Activated T-cell treated with anti-CD3 and anti-CD28 coated beads, Interleukin-2, amount 50 U/mL, for 4 hours (primary cell): ENCODE results near the gene ALMS1. TPM values are rescaled to one million over a fixed set of nuclear protein-coding genes. Genes with fewer than 3 reads are reported as not detected.
"Not testable (repeated sequence)": the region's sequence is repeated elsewhere in the genome, so short reads cannot be mapped to it uniquely, and the experiment has no call there.

Source experiments
- ATAC-seq, 2 donors: fragments of 200-7000 bp; cut with Tn5 transposase; one replicate each; pipeline ENCODE4 v1.10.0; 2021
- DNase-seq: peaks from one replicate; pipeline ENCODE4 v3.0.0-alpha.2; 2020
- H3K27me3 Mint-ChIP-seq: one replicate; pipeline ENCODE4 v1.8.0; 2021; ENCODE audit warnings: low read depth, mixed read lengths
- H3K36me3 Mint-ChIP-seq: one replicate; pipeline ENCODE4 v1.8.0; 2022; ENCODE audit warnings: mixed read lengths; ENCODE audit not compliant: insufficient read depth
- H3K4me1 Mint-ChIP-seq: one replicate; pipeline ENCODE4 v1.8.0; 2021; ENCODE audit warnings: low read depth, mixed read lengths
- H3K4me3 Mint-ChIP-seq: one replicate; pipeline ENCODE4 v1.8.0; 2021; ENCODE audit warnings: mild to moderate bottlenecking, moderate library complexity, mixed read lengths
- H3K9me3 Mint-ChIP-seq: one replicate; pipeline ENCODE4 v1.8.0; 2021; ENCODE audit warnings: mixed read lengths
- total RNA-seq, 3 donors: library from RNA; stranded (reverse); gene quantifications; one replicate each; pipeline ENCODE4 v1.2.1, GENCODE V29; 2021

ALMS1 gene
- total RNA-seq, 3 donors from 2014 or later, result 11.0 to 21.3 (median 14.6) TPM

GRCh38 chr2:73510470-73510869 lies 124.8 kb downstream of the ALMS1 start:
- H3K27me3 Mint-ChIP-seq, H3K4me1 Mint-ChIP-seq, H3K4me3 Mint-ChIP-seq, ATAC-seq, DNase-seq: not testable (repeated sequence)
- peaks cover 48% of the 10 kb centered on the region for H3K9me3 Mint-ChIP-seq
- H3K36me3 Mint-ChIP-seq, result peaks cover 63% of the 10 kb centered on the region

- peaks cover 4% of the 10 kb centered on the region for H3K4me1 Mint-ChIP-seq
- H3K36me3 Mint-ChIP-seq, result peaks cover 46% of the 10 kb centered on the region
- no peaks in the 10 kb centered on the region for H3K27me3 Mint-ChIP-seq
- H3K4me3 Mint-ChIP-seq, result no peak overlapping the region
- no peak for ATAC-seq
- H3K9me3 Mint-ChIP-seq, result peaks cover 28% of the 10 kb centered on the region
- DNase-seq, result no peak
Measured at GRCh38 chr2:73516033-73516432, 130.4 kb downstream of the ALMS1 start.

DNA sequence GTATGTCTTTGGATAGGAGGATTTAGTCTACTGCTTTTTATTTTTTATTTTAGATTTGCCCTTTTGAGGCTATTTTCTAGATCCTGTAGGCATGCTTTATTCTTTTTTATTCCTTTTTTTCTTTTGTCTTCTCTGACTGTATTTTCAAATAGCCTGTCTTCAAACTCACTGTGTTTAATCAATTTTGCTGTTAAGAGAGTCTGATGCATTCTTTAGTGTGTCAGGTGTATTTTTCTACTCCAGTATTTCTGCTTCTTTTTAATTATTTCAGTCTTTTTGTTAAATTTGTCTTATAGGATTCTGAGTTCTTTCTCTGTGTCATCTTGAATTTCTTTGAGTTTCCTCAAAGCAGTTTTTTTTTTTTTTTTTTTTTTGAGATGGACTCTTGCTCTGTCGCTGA lies 143.1 kb downstream of the ALMS1 start:
- Mint-ChIP-seq H3K36me3 (peaks cover 76% of the 10 kb centered on the region), H3K4me3 (no peak overlapping the region), H3K9me3 (peaks cover 53% of the 10 kb centered on the region), H3K27me3 (no peaks in the 10 kb centered on the region), H3K4me1 (no peaks in the 10 kb centered on the region)
- DNase-seq (no peak), ATAC-seq (no peak)

GRCh38 chr2:73530773-73531172 lies 145.1 kb downstream of the ALMS1 start:
- ATAC-seq, result not testable (repeated sequence)
- H3K9me3 Mint-ChIP-seq, result peaks cover 41% of the 10 kb centered on the region

GRCh38 chr2:73532381-73532780 lies 146.7 kb downstream of the ALMS1 start:
- no peaks in the 10 kb centered on the region for H3K4me1 Mint-ChIP-seq
- H3K4me3 Mint-ChIP-seq, result no peak overlapping the region
- peaks cover 77% of the 10 kb centered on the region for H3K36me3 Mint-ChIP-seq
- ATAC-seq, result no peak
- no peak for DNase-seq
- H3K27me3 Mint-ChIP-seq, result no peaks in the 10 kb centered on the region
- H3K9me3 Mint-ChIP-seq, result peaks cover 32% of the 10 kb centered on the region

More at GRCh38 chr2:73530773-73531172, 145.1 kb downstream of the ALMS1 start:
- not testable (repeated sequence) for H3K4me3 Mint-ChIP-seq, H3K27me3 Mint-ChIP-seq, H3K4me1 Mint-ChIP-seq, DNase-seq
- peaks cover 78% of the 10 kb centered on the region for H3K36me3 Mint-ChIP-seq

DNA sequence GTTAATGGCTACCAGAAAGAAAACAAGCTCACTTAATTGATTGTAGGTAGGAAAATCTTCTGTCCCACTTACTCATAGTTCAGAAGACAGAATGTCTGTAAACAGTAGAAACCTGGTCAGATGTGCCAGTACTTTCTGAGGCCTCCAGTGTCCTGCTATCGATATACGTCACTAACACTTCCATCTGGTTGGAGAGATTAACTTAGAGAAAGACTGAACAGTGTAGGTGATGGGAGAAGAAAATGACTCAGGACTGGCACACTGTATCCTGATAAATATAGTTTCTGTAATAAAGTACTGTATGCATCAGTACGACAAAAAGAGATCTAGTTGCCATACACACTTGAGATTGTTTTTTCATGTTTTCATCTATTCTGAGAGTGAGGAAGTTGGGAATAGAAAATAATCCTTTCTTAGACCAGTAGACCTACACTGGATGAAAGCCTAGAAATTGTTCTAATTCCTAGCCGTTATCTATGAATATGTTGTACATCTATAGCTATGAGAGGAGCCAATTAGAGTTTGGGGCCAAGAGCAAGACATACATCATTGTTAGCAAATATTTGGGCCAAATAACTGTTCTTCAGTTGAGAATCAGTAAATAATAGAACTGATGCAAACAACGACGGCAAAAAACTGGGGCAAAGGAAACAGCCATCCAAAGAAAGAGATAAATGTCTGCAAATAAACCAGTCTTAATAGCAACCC lies 150.7 kb downstream of the ALMS1 start:
- Mint-ChIP-seq H3K4me1 (no peaks in the 10 kb centered on the region), H3K27me3 (no peaks in the 10 kb centered on the region), H3K9me3 (peaks cover 32% of the 10 kb centered on the region), H3K4me3 (no peak overlapping the region), H3K36me3 (peaks cover 57% of the 10 kb centered on the region)
- DNase-seq, result no peak
- ATAC-seq, result no peak

DNA sequence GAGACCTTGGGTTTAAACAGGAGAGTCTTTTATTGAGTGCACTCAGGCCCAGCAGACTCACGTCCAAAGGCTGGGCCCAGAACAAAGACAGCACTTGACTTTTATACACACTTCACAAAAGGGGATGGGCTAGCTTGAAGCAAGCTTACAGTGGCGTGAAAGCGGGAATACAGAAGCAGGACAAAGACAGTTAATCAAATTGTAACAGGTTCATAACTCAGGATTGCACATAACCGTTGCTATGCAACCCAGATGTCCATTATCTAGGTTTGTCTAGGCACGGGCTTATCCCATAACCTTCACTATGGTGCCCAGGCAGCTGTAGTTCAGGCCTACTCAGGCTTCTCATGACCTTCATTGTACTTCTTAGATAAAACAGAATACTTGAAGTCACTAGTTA lies 175.2 kb downstream of the ALMS1 start:
- H3K9me3 Mint-ChIP-seq, ATAC-seq, H3K27me3 Mint-ChIP-seq, H3K4me3 Mint-ChIP-seq, DNase-seq, H3K4me1 Mint-ChIP-seq: not testable (repeated sequence)
- peaks cover 32% of the 10 kb centered on the region for H3K36me3 Mint-ChIP-seq

- Mint-ChIP-seq H3K36me3 (peaks cover 32% of the 10 kb centered on the region), H3K27me3 (no peaks in the 10 kb centered on the region), H3K4me1 (no peaks in the 10 kb centered on the region), H3K9me3 (no peaks in the 10 kb centered on the region), H3K4me3 (no peak overlapping the region)
- no peak for ATAC-seq
- no peak for DNase-seq
Measured at GRCh38 chr2:73561422-73561821, 175.8 kb downstream of the ALMS1 start.

GRCh38 chr2:73564986-73565385 lies 179.3 kb downstream of the ALMS1 start:
- DNase-seq (no peak), ATAC-seq (no peak)
- Mint-ChIP-seq H3K36me3 (peaks cover 18% of the 10 kb centered on the region), H3K9me3 (no peaks in the 10 kb centered on the region), H3K4me1 (no peaks in the 10 kb centered on the region), H3K27me3 (no peaks in the 10 kb centered on the region), H3K4me3 (no peak overlapping the region)

DNA sequence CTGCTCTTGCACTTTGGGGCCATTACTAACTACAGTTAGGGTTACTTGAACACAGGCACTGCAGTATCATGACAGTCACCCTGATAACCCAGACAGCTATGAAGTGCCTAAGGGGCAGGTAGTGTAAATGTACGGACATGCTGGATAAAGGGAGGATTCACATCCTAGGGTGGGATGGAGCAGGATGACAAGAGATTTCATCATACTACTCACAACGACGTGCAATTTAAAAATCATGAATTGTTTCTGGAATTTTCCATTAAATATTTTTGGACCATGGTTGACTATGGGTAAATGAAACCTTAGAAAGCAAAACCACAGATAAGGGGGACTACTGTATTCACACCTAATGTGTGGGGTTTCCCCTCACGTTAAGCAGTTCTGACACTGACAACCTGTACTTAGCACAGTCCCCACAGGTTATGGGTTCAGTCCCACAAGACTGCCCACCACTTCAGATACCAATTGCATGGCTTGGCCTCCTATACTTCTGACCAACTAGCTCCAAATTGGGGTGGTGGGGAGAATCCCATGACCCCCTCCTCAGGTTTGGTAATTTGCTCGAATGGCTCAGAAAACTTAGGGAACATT lies 180.7 kb downstream of the ALMS1 start:
- no peak for ATAC-seq
- Mint-ChIP-seq H3K36me3 (peaks cover 13% of the 10 kb centered on the region), H3K4me1 (no peaks in the 10 kb centered on the region), H3K4me3 (no peak overlapping the region), H3K9me3 (no peaks in the 10 kb centered on the region), H3K27me3 (no peaks in the 10 kb centered on the region)
- no peak for DNase-seq

DNA sequence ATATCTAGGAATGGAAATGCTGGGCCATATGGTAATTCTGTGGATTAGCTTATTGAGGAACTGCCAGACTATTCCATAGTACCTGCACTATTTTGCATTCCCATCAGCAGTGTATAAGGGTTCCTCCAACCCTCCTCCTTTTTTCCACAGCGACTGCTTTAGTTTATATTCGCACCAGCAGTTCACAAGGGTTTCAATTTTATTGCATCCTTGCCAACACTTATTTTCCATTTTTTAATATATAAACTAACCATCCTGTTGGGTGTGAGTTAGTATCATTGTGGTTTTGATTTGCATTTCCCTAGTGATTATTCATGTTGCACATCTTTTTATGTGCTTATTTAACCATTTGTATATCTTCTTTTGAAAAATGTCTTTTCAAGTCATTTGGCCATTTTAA lies 189.6 kb downstream of the ALMS1 start:
- Mint-ChIP-seq H3K27me3 (no peaks in the 10 kb centered on the region), H3K4me1 (no peaks in the 10 kb centered on the region), H3K4me3 (no peak overlapping the region), H3K9me3 (peaks cover 11% of the 10 kb centered on the region), H3K36me3 (peaks cover 36% of the 10 kb centered on the region)
- no peak for ATAC-seq
- DNase-seq, result no peak

DNA sequence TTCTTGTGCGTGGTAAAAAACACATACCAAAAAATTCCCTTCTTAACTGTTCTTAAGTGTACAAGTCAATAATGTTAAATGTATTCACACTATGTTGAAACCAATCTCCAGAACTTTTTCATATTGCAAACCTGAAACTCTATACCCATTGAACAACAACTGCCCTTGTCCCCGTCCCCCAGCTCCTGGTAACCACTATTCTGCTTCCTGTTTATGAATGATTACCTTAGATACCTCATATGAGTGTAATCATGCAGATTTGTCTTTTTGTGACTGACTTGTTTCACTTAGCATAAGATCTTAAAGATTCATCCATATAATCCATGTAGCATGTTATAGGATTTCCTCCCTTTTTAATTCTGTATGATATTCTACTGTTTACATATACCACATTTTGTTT lies 196.7 kb downstream of the ALMS1 start:
- no peak for ATAC-seq
- H3K9me3 Mint-ChIP-seq, result peaks cover 26% of the 10 kb centered on the region
- H3K36me3 Mint-ChIP-seq, result peaks cover 49% of the 10 kb centered on the region

GRCh38 chr2:73588177-73588576 lies 202.5 kb downstream of the ALMS1 start:
- Mint-ChIP-seq H3K36me3 (peaks cover 18% of the 10 kb centered on the region), H3K27me3 (no peaks in the 10 kb centered on the region), H3K4me1 (peaks cover 2% of the 10 kb centered on the region), H3K4me3 (no peak overlapping the region), H3K9me3 (peaks cover 3% of the 10 kb centered on the region)
- ATAC-seq (no peak), DNase-seq (no peak)

More for the DNA sequence above, 196.7 kb downstream of the ALMS1 start:
- peaks cover 5% of the 10 kb centered on the region for H3K4me1 Mint-ChIP-seq
- no peaks in the 10 kb centered on the region for H3K27me3 Mint-ChIP-seq
- no peak for DNase-seq
- no peak overlapping the region for H3K4me3 Mint-ChIP-seq

DNA sequence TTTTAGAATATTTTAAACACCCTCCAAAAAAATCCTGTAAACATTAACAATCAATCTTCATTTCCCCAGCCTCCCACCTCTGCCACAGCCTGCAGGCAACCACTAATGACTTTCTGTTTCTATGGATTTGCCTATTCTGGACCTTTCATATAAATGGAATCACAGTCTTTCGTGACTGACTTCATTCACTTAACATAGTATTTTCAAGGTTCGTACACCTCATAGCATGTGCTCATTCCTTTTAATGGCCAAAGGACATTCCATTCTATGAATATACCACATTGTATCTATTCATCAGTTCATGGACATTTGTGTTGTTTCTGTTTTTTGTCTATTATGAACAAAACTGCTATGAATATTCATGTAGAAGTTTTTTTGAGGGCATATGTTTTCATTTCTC lies 208.0 kb downstream of the ALMS1 start:
- ATAC-seq (no peak), DNase-seq (no peak)
- H3K4me3 Mint-ChIP-seq, result no peak overlapping the region
- no peaks in the 10 kb centered on the region for H3K27me3 Mint-ChIP-seq
- H3K36me3 Mint-ChIP-seq, result peaks cover 20% of the 10 kb centered on the region
- H3K9me3 Mint-ChIP-seq, result no peaks in the 10 kb centered on the region
- no peaks in the 10 kb centered on the region for H3K4me1 Mint-ChIP-seq

GRCh38 chr2:73594251-73594650 lies 208.6 kb downstream of the ALMS1 start:
- no peak for ATAC-seq
- H3K9me3 Mint-ChIP-seq, result no peaks in the 10 kb centered on the region
- no peak for DNase-seq
- no peaks in the 10 kb centered on the region for H3K27me3 Mint-ChIP-seq
- no peaks in the 10 kb centered on the region for H3K4me1 Mint-ChIP-seq
- H3K4me3 Mint-ChIP-seq, result no peak overlapping the region
- peaks cover 26% of the 10 kb centered on the region for H3K36me3 Mint-ChIP-seq
